ENCODE results near the gene NAPA.

- TF ChIP-seq IRF2 (CRISPR knock-in tag; IDR thresholded peaks at IDR 0.05; ENCODE audit: borderline replicate concordance, low read depth): no peak
- TF ChIP-seq CTCF (IDR thresholded peaks at IDR 0.05): no peak
- no peak for TF ChIP-seq MAX (CRISPR knock-in tag; IDR thresholded peaks at IDR 0.05)
- no peak for TF ChIP-seq FOXJ3 (CRISPR knock-in tag; IDR thresholded peaks at IDR 0.05; ENCODE audit: borderline replicate concordance)
- TF ChIP-seq ZNF263 (CRISPR knock-in tag; IDR thresholded peaks at IDR 0.05; ENCODE audit: low read depth): no peak
- TF ChIP-seq NR1H2 (CRISPR knock-in tag; IDR thresholded peaks at IDR 0.05): no peak
- TF ChIP-seq FOXP4 (CRISPR knock-in tag; IDR thresholded peaks at IDR 0.05): no peak
- no peak for TF ChIP-seq ATF2 (CRISPR knock-in tag; IDR thresholded peaks at IDR 0.05; ENCODE audit: borderline replicate concordance, low read depth)
- TF ChIP-seq ZNF416 (CRISPR knock-in tag; IDR thresholded peaks at IDR 0.05): no peak
- TF ChIP-seq NFATC4 (CRISPR knock-in tag; IDR thresholded peaks at IDR 0.05): no peak
- TF ChIP-seq PREB (CRISPR knock-in tag; IDR thresholded peaks at IDR 0.05; ENCODE audit: borderline replicate concordance): no peak
- no peak for TF ChIP-seq ZNF396 (CRISPR knock-in tag; IDR thresholded peaks at IDR 0.05; ENCODE audit: borderline replicate concordance)
- no peak for TF ChIP-seq CREM (CRISPR knock-in tag; IDR thresholded peaks at IDR 0.05)
- no peak for TF ChIP-seq ZNF219 (CRISPR knock-in tag; IDR thresholded peaks at IDR 0.05; ENCODE audit: borderline replicate concordance)
Observed at GRCh38 chr19:47495478-47496372, 19.1 kb downstream of the NAPA start.
